ENCODE data around the gene HOXD8.

HOXD8 gene

GRCh38 chr2:176159663-176160250, 30.3 kb downstream of the HOXD8 start:
- DNase-seq (ENCODE audit: low read depth in 2 of 2), result no peak

GRCh38 chr2:176160251-176160985, 30.9 kb downstream of the HOXD8 start:
- DNase-seq (ENCODE audit: low read depth in 2 of 2), result no peak

DNA sequence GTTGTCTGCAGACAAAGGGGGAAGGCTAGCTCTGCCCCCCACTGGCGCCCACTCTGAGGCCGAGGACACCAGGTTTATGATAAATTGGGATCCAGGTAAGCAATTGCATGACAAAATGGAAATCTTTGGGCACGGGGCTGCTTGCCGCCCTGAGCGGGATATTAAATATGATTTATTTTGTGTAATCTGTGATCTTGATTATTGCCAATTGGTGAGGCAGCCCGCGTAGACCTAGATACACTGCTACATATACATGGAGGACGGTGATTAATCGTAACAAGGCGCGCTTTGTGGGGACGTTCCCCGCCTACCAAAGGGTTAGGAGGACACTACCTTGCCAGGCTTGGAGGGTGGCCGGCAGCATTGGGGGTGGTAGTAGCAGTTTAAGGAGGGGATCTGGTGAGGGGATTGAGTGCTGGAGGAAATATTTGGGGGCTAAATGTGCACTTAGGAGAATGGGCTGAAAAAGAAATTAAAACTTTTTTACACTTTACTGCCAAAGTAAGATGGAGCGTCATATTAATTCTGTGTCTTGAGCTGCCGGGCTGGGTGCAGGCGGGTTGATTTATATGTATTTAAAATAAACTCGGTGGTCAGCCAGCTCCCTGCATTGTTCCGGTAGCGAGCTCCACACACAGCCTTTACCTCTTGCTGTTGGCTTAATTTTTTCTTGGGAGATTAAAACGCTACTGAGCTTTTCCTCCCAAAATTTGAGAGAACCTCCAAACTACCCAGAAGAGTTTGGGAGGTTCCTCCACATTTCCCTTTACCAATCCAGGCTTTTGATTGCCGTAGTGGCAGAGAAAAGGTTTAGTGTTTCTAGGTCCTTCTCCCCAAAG, 31.7 kb downstream of the HOXD8 start:
- DNase-seq (ENCODE audit: low read depth in 2 of 2), result no peak

DNA sequence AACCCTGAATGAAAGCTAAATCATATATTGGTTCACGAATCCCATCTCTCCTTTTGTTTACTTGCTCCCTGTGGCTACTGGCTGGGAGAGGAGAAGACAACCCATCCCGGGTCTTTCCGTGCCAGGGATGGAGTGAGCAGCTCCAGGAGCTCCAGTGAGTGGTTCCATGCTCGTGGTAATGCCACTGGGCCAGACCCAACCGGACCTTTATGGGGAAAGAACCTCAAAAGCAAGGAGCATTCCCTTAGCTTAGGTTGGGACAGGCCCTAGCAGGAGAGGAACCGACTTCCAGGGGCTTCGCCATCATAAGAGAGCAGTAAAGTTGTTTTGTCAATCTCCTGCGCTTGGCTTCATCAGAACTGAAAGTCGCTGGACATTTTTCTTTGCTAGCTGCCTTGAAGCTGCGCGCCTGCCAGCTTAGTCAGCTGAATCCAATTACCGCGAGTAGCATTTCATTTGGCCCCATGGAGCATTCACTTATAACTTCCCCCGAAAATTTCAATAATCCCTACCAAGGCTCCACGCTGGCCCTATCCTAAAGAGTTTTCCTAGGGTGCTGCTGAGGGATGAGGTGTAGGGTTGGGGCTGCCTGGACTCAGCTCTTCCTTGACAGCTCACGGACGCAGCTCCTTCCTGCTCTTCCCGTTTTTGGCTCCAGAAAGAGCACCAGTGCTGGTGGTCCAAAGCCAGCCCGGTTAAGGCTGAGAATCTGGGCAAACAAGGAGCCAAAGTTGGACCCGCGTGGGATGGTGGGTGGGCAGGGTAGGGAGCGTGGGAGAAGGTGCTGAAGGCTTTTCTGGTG, 32.5 kb downstream of the HOXD8 start:
- no peak for DNase-seq (ENCODE audit: low read depth in 2 of 2)

DNA sequence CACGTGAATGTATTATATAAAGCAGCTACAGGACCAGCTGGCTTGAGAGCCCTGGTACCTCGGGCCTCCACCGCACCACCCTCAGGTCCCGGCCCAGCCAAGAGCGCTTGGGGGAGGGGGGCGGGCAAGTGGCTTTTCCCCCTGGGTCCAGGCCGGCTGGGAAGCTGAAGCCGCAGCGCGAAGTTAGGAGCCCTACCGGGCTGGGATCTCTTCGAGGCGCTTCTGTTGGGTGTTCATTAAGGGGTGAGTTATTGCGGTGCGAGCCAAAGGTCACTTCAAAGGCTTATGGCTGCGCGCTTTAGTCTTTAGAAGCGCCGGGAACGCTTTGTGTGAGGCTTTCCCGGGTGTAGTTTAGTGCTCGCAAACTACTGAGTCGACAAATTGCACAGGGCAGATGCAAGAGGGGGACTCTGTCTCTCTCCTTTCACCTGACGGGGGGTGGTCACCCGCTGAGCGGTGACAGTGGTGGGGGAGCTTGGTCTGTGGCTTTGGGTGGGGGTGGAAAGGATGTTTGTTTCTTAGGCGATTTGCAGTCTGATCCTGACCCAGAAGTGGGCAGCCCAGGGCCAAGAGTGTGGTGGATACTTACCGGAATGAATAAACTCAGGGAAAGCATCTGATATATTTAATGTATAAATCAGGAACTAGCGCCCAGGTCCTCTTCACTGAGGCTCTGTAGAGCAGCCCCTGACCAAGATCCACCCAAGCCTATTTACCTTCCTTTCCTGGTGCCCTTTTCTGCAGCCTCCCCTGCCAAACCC, 33.6 kb downstream of the HOXD8 start:
- DNase-seq (ENCODE audit: low read depth in 2 of 2), result no peak

GRCh38 chr2:176163672-176164056, 34.2 kb downstream of the HOXD8 start:
- no peak for DNase-seq (ENCODE audit: low read depth in 2 of 2)

DNA sequence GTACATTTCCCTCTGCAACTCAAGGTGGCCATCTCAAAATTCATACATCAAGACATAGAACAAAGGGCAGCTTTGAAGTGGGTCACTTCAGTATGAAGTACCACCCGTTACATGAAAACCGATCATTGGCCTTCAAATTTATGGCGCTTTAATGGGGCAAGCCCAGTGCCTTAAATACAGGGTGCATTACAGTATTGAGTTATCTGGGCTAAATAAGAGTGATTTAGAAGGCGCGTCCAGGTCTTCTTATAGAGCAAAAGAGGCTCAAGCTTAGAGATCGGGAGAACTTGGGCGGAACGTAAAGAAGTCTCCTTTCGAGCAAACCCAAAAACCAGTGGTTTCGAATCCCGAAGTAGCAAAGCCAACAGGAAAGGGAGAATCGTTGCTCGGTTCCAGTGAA, 34.7 kb downstream of the HOXD8 start:
- no peak for DNase-seq (ENCODE audit: low read depth in 2 of 2)

DNA sequence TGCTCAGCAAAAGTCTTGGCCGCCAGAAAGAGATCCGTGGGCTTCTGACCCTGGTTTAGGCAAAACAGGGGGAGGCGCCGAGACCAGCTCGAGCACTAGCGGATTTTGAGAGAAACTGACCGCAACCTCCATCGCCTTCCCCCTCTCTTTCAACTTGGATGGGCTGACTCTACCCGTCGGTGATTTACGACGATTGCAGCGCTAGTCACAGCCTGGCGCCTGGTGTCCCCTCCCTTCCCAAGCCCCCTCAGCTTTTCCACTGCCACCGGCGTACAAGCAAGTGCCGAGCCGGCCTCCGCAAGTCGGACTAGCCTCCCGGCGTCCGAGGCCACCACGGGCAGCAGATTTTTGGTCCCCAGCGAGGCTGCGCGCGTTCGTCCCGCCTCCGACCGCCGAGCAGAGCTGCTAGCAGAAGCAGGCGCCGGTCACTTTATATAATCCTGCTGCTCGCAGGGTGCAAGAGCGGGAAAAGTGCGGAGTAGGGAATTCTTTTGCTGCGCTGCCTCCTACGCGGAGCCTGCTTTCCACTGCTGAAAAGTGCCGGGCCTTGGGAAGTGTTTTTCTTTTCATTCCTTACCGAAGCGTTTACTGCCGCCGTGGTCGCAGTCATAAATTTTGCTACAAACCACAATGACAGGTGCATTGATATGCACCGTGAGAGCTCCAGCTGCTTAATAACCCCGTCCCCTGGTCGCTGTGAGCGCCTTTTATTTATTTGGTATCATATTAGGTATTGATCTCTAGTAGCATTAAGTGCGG, 35.3 kb downstream of the HOXD8 start:
- DNase-seq (ENCODE audit: low read depth in 2 of 2), result no peak

GRCh38 chr2:176165370-176166050, 36.0 kb downstream of the HOXD8 start:
- DNase-seq (ENCODE audit: low read depth in 2 of 2), result no peak

GRCh38 chr2:176166272-176166671, 36.8 kb downstream of the HOXD8 start:
- no peak for DNase-seq (ENCODE audit: low read depth in 2 of 2)

DNA sequence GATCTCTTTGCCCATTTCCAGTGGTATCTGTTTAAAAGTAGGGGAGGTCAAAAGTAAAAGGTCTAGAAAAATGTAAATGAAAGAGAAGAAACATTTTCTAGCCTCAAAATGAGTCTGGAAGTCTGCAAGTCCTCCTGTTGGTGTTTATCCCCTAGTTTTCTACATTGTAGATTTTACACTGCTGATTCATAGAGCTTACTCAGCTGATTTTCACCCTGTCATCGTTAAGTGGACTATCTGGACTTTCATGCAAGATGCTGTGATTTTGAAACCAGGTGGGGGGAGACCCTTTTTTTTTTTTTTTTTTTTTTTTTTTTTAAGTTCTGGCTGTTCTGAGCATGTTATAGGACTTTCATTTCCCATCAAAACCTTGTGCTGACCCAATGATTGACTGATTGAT, 37.9 kb downstream of the HOXD8 start:
- DNase-seq (ENCODE audit: low read depth in 2 of 2), result no peak

- no peak for DNase-seq (ENCODE audit: low read depth in 2 of 2)
Observed at GRCh38 chr2:176169181-176169580, 39.7 kb downstream of the HOXD8 start.

GRCh38 chr2:176169711-176170110, 40.2 kb downstream of the HOXD8 start:
- no peak for DNase-seq (ENCODE audit: low read depth in 2 of 2)

DNA sequence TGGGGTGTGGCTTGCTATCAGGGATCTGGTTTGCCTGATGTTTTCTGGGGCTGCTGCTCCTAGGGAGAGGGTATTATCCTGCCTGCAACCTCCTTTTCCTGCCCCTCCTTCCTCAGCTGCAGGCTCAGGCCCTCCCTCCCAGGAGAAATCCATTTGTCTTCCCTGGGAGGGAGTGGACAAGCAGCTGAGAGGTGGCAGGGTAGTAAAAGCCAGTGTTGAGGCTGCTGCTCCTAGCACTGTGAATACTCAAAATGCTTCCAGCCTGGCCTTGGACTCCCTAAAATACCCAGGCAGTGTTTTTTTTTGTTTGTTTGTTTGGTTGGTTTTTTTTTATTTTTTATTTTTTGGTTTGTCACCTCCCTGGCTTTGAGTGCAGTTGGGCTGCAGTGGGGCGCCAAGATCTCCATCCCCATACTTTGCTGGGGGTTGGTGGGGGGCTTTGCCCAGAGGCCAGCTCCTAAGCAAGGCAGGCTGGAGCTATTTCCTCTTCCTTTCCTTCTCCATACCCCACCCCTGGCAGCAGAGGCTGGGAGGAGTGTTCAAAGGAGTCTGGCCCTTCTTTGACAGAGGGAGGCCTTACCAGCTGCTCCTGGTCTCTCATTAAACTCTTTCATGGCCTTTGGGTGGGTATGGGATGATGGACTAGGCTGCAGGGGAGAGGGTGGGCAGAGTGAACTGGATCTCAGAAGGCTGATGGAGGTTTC, 41.2 kb downstream of the HOXD8 start:
- no peak for DNase-seq (ENCODE audit: low read depth in 2 of 2)

DNA sequence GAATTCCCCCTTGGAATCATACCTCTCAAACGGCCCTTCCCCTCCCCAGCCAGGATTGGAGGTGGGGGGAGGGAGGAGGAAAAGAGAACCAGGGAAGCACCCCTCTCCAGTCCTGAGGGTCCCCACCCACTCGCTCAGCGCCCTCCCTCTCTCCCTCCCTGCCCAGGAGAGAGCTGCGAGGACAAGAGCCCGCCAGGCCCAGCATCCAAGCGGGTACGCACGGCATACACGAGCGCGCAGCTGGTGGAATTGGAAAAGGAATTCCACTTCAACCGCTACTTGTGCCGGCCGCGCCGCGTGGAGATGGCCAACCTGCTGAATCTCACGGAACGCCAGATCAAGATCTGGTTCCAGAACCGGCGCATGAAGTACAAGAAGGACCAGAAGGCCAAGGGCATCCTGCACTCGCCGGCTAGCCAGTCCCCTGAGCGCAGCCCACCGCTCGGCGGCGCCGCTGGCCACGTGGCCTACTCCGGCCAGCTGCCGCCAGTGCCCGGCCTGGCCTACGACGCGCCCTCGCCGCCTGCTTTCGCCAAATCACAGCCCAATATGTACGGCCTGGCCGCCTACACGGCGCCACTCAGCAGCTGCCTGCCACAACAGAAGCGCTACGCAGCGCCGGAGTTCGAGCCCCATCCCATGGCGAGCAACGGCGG, 42.0 kb downstream of the HOXD8 start:
- DNase-seq (ENCODE audit: low read depth in 2 of 2), result no peak

- no peak for DNase-seq (ENCODE audit: low read depth in 2 of 2)
Observed at GRCh38 chr2:176172007-176172894, 42.7 kb downstream of the HOXD8 start.

- DNase-seq (ENCODE audit: low read depth in 2 of 2), result no peak
Observed at GRCh38 chr2:176172895-176173566, 43.5 kb downstream of the HOXD8 start.

Measured in stimulated activated CD8-positive, alpha-beta memory T cell treated with anti-CD3 and anti-CD28 coated beads, Interleukin-15, amount 100 ng/mL, for 48 hours (primary cell).